ENCODE measurements around the gene STIP1.

STIP1 gene

DNA sequence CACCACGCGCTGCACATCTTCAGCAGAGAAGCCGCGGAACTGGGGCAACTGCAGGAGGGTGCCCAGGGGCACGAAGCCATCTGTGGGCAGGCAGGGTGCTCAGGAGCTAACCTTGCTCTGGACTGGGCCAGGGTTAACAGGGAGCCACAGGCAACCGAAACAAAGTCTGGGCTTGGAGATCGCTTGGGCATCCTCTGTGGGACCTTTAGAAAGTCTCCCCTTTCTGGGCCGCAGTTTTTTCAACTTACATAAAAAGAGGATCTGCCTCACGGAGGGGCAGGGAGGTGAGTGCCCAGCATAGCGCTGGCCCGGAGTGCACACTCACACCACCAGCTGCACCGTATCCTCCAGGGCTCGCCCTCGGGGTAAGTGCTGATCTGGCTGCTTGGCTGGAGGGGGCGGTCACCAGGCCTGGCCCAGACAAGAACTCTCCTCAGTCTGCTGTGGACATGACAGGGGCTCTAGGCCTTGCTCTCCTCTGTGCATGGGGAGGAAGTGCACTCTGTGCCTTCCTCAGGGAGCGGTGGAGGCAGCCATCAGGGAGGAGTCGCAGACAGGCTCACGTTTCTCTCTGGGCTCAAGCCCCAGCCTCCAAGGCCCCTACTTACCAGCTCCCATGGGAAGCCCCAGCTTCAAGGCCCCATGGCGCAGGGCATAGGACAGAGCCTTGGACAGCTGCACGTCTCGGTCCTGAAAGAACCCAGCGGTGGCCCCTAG, 39.1 kb downstream of the STIP1 start:
- no peak for DNase-seq

DNA sequence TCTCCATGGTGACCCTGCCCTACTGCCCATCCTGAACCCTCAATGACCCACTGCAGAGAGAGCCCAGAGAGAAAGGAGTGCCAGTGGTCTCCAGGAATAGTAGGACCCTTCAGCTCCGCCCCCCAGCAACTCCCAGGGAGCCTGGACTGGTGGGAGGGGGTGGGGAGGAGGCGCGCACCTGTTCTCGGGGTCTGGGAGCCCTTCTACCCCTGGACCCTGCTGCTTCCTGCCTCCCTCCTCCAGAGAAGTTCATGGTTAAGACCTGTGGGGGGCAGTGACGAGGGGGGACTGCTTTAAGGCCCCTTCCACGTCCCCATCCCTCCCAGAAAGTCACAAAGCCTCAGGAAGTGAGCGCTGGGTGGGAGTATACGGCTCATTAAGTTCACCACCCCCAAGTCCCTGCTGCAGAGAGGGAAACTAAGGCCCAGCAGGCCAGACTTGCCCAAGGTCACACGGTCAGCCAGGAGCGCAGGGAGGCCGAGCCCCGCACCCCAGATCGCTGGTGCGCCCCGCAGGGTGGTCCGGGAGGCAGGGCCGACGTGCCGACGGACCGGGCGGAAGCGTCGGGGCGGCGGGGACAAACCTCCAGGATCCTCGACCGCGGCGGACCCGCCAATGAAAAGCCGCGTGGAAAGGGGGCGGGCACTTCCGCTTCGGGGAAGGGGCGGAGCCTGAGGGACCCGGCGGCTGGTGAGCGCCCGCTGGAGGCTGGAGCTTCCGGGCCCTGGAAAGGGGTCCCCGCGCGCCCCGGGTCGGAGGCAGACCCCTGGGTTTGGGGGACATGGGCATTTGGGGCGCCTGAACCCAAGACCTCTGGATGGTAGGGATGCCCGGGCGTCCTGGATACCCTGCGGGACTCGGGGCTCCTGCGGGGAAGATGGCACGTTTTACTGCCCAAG, 39.9 kb downstream of the STIP1 start, which contains the start of the genes NUDT22 and TRPT1:
Gene NUDT22 (plus strand): TSS at position 667 of the 899 bp plus-strand sequence. CDS start 379 bp downstream, outside the sequence.
Gene TRPT1 (minus strand): TSS at position 579 of the 899 bp plus-strand sequence. CDS start 326 bp downstream, at position 253.
- peak; percentile 78 to 80 for DNase-seq

DNA sequence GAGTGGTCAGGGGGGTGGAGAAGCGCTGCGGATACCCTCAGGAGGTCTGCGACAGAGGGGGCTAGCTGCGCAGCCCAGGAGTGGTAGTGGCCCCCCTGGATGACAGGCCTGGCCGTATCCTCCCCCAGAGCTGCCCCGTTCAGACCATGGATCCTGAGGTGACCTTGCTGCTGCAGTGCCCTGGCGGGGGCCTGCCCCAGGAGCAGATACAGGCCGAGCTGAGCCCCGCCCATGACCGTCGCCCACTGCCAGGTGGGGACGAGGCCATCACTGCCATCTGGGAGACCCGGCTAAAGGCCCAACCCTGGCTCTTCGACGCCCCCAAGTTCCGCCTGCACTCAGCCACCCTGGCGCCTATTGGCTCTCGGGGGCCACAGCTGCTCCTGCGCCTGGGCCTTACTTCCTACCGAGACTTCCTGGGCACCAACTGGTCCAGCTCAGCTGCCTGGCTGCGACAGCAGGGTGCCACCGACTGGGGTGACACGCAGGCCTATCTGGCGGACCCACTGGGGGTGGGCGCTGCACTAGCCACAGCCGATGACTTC, 40.6 kb downstream of the STIP1 start:
- DNase-seq = peak; percentile 76 to 77

DNA sequence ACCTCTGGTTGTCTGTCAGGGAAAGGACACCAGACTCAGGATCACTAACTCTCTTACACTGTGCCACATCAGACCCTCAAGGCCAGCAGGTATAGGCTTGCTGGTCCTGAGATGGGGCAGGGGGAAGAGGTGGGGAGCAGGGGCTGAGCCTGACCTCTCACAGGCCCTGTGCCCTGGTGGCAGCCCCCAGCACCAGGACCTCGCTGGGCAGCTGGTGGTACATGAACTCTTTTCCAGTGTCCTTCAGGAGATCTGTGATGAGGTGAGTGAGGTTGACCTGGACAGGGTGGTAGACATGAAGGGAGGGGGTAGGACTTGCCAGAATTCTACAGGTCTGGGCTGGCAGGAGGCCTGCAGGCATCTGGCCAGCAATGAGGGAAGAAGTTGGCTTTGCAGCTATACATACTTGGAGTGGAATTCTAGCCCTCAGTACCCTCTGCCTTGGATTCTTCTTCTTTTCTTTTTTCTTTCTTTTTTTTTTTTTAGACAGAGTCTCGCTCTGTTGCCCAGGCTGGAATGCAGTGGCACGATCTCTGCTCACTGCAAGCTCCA, 41.5 kb downstream of the STIP1 start:
- DNase-seq = no peak

DNA sequence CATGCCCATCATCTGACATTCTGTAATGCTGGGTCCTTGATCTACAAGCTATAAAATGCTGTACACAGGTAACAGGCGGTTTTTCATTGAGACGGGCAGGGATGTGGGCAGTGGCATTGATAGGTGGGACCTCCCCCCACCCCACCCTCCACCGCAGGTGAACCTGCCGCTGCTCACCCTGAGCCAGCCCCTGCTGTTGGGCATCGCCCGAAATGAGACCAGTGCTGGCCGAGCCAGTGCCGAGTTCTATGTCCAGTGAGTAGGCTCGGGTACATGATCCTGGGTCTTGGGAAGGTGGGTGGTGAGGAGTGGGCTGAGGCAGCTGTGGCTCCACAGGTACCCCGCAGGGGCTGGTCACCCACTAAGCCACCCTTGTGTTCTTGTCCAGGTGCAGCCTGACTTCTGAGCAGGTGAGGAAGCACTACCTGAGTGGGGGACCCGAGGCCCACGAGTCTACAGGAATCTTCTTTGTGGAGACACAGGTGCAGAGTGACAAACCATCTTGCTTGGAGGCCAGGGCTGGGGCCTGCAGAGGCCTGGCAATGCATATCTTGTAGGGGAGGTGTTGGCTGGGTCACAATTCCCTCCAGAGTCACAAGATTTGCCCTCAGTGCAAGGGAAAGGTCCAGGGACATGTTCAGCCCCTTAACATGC, 43.2 kb downstream of the STIP1 start:
- no peak for DNase-seq

DNA sequence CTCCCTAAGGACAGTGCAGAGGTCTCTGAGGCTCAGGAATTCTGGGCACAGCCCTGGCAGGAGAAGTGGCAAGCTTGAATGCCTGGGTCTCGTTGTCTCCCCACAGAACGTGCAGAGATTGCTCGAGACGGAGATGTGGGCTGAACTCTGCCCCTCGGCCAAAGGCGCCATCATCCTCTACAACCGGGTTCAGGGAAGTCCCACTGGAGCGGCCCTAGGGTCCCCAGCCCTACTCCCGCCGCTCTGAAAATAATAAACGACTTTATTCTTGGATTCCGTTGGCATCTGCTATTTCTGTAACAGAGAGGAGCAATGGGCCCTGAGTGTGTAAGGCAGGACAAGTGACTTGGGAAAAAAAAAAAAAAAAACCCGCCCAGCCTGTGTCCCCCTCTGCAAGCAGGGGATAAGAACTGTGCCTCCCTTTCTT, 43.8 kb downstream of the STIP1 start:
- no peak for DNase-seq

DNA sequence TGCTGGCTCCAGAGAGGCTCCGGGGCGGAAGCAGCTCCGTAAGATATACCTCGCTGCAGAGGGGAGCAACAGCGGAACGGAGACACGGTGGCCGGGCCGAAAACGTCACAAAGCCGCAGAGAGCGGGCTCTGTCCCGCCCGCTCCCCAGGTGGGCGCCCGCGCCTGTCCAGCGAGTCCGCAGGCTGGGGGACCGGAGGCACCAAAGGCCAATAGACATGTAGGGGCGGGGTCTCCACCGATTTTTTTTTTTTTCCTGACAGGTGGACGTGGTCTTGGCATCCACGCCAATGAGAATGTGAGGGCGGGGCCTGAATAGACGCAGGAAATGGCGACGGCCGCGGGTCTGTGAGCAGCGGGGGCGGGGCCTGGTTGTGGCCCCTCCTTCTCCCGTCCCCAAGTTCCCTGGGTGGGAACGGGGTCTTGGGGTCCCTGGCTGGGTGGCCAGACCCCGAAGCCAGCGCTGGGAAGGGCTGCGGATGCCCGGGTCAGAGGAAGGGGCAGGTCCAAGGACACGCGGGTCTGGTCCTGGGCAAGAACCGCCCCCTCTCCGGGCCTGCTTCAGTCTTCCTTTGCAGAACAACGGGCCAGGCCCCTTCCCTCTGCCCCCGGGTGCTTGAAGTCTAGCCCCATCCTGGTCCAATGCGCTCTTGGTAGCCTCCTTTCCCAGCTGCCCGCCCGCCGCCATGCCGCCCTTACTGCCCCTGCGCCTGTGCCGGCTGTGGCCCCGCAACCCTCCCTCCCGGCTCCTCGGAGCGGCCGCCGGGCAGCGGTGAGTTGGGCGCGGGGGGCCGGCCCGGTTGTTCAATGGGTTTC, 44.4 kb downstream of the STIP1 start, which contains the start of gene DNAJC4:
Gene DNAJC4 (plus strand): TSS at position 378 of the 814 bp plus-strand sequence. CDS start 307 bp downstream, at position 685.
- DNase-seq = peak; percentile 65 to 72

DNA sequence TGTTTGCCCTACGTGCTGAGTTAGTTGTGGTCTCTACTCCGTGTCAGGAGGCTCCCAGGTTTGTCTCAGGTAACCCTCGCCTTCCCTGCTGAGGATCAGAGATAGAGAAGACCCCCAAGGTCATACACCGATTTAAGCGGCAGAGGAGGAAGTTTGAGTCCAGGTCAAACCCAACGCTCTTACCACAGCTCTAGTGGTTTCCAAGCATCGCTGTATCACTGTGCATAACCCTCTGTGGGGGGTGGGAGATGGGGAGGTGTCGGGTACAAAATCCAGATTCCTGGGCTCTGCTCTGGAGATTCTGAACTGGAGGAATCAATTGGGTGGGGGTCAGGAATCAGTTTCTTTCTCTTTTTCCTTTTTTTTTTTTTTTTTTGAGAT, 45.0 kb downstream of the STIP1 start:
- no peak for DNase-seq

DNA sequence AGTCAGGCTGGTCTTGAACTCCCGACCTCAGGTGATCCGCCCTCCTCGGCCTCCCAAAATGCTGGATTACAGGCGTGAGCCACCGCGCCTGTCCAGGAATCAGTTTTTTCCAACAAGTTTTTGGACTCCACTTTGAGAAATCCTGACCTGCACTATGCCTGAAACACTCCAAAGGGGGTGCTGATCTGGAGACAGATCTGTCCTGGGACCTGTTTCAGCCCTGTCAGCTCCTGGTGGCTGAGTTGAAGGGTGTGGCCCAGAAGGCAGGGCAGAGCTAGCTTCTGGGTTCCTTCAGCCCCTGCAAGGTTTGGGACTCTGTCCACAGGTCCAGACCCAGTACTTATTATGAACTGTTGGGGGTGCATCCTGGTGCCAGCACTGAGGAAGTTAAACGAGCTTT, 45.6 kb downstream of the STIP1 start:
- DNase-seq = no peak

DNA sequence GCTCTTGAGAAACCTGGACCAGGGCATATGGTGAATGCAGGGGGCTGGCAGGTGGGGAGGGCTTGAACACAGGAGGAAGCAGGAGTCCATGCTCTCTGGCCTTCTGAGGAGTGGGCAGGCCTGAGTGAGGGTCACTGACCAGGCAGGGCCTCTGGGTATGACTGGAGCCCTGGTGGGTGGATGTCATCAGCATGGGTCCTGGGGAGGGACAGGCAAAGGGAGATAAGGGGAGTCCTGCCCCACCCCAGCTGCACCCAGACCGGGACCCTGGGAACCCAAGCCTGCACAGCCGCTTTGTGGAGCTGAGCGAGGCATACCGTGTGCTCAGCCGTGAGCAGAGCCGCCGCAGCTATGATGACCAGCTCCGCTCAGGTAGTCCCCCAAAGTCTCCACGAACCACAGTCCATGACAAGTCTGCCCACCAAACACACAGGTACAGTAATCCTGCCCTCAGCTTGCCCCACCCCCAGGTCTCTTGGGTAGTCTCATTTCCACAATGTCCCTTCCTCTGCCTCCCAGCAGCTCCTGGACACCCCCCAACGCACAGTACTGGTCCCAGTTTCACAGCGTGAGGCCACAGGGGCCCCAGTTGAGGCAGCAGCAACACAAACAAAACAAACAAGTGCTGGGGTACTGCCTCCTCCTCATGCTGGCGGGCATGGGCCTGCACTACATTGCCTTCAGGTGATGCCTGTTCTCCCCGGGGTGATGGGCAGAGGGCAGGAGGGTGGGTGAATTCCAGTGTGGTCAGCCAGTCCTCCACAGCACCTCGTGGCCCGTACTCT, 46.4 kb downstream of the STIP1 start:
- no peak for DNase-seq

DNA sequence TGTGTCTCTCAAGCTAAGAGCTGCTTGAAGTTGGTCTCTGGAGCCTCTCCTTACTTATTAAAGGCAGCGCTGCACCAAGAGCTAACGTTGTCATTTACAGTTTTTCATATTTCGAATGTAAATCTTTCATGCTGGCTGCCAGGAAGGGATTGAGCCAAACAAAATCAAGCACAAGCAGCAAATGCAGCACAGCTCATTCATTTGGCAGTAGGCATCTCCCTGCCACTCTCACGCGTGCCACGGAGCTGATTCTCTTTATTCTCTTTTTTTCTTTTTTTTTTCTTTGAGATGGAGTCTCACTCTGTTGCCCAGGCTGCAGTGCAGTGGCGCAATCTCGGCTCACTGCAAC, 47.0 kb downstream of the STIP1 start:
- no peak for DNase-seq

DNA sequence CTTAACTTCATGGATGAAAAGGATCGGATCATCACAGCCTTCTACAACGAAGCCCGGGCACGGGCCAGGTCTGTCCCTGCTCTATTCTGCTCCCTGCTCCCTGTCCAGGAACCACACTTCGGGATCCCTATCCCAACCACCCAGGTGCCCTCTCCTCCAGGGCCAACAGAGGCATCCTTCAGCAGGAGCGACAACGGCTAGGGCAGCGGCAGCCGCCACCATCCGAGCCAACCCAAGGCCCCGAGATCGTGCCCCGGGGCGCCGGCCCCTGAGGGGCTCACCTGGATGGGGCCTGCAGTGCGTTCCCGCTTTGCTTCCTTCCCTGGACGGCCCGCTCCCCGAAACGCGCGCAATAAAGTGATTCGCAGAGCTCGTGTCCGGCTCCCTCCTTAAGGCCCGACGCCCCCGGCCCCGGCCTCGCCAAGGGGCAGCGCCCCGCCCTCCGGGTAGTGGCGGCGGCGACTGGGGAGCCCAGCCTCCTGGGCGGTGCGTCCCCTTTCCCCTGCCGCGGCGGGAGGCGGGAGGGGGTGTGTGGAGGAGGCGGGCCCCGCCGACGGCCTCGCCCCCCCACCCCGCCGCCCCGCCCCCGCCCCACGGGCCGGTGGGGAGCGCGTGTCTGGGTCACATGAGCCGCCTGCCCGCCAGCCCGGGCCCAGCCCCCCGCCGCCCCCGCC, 48.1 kb downstream of the STIP1 start, which contains the start of gene VEGFB:
Gene VEGFB (plus strand): TSS at position 672 of the 674 bp plus-strand sequence. CDS start 250 bp downstream, outside the sequence.
- peak; percentile 22 to 31 for DNase-seq

DNA sequence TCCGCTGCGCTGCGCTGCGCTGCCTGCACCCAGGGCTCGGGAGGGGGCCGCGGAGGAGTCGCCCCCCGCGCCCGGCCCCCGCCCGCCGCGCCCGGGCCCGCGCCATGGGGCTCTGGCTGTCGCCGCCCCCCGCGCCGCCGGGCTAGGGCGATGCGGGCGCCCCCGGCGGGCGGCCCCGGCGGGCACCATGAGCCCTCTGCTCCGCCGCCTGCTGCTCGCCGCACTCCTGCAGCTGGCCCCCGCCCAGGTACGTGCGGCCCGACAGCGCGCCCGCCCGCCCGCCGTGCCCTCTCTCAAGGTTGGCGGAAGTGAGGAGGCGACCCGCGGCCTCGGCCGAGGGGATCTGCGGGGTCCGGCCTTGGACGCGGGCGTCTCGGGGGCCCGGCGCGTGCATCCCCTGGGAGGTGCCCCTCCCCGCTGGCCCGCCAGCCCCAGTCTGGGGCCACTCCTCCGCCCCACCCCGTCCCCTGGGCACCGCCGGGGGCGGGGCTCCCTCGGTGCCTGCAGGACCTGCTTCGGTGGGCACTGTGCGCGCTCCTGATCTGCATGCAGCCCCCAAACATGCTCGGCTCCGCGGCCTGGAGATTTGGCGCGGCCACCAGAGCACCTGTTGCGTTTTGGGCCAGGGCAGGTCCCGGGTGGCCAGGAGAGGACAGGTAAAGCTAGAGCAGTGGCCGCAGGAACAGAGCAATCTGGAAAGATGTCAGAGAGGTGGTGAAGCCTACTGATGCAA, 48.8 kb downstream of the STIP1 start:
- DNase-seq = no peak

DNA sequence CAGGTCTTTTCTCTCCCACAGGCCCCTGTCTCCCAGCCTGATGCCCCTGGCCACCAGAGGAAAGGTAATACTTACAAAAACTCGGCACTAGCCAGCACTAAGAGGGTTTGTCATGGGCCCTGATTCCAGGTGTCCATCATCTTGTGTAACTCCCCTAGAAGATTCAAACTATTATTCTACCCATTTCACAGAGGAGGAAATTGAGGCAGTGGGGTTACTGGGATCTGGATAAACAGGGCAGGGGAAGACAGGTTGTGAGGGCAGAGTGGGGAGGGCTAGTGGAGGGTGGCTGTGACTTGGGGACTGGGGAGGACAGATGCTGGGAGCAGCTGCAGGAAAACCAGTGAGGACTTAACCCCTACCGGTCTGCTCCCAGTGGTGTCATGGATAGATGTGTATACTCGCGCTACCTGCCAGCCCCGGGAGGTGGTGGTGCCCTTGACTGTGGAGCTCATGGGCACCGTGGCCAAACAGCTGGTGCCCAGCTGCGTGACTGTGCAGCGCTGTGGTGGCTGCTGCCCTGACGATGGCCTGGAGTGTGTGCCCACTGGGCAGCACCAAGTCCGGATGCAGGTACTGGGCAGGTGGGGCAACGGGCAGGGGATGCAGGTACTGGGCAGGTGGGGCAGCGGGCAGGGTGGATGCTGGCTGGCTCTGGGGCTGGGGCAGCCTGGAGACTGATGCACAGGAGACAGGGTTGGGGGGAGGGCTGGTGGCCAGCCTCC, 49.6 kb downstream of the STIP1 start:
- no peak for DNase-seq

DNA sequence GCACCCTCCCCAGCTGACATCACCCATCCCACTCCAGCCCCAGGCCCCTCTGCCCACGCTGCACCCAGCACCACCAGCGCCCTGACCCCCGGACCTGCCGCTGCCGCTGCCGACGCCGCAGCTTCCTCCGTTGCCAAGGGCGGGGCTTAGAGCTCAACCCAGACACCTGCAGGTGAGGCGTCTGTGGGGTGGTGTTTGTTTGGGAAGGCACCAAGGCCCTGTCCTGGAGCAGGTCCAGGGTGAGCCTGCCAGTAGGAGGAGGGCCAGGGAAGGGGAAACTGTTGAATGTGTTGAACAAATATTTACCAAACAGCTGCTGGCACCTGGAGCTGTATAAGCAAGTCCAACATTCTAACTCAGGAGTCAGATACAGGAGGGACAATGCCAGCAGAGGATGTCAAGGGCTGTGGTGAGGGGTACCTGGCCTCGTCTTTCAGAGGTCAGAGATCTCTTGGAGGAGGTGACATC, 51.5 kb downstream of the STIP1 start:
- DNase-seq = no peak

DNA sequence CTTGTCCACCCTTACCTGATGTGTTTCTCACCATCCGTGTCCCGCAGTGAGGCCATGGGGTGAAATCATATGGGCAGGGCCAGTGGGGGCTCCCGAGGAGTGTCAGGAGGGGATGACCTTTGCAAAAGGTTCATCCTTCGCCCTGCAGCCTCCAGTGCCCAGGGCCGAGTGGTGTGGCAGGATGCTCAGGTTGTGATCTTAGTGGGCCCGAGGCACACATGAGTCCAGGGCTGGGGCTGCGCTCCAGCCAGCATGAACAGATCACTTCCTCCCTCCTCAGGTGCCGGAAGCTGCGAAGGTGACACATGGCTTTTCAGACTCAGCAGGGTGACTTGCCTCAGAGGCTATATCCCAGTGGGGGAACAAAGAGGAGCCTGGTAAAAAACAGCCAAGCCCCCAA, 52.1 kb downstream of the STIP1 start:
- no peak for DNase-seq

DNA sequence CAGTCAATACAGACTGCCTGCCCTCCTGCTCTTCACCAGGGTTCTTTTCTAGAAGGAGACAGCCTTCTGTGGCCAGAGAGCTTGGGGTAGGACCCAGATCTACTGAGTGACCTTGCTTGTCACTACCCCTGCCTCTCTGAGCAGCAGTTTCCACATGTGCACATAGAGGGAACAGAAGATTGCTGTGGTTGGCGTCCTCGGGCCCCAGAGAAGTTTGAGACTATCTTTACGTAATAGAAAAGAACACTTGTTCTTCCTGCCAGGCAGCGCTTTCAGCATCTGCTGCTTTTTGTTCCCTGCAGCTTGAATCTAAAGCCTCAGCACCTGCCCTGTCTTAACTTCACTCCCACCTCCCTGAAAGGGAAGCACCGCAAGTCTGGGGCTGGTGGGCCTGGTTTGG, 53.0 kb downstream of the STIP1 start:
- no peak for DNase-seq

DNA sequence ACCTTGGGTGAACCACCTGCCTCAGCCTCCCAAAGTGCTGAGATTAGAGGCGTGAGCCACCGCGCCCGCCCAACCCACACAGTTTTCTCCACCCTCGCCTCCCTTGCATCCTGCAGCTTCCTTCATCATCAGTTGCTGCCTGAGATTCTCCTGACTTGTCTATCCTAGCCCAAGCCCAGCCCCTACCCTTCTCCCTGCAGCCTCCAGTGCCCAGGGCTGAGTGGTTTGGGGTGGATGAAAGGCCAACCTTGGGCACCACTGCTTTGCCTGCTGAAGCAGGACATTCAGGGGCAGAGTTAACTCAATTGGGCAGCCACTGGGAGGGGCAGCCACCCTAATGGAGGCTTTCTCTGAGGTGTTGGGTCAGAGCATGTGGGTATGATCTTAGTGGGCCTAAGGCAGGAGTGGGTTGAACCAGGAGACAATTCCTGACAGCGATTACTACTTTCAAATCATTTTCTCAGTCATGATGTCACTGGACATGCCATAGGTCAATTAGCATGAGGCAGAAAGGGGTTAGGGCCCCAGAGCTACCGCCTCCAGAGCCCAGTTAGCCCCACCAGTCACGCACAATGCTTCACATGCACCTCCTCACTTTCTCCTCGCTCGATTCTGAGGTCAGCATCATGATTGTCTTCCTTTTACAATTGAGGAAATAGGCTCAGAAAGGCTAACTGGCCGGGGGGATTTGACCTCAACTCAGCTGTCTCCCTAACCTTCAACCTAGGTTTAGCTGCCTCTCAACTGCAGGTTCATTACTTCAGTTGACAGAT, 53.9 kb downstream of the STIP1 start:
- no peak for DNase-seq

Measured in Kasumi-1 (cell line).